Glomerular visceral epithelial cell (primary cell): ENCODE measurements around the gene TRABD2B.

Experiments
- DNase-seq: peaks from one replicate; pipeline ENCODE4 v3.0.0-alpha.2; 2016; ENCODE audit errors: extremely low spot score

Gene TRABD2B

GRCh38 chr1:47876587-47876963 lies 120.6 kb downstream of the TRABD2B start:
- no peak for DNase-seq

GRCh38 chr1:47875831-47876586 lies 121.2 kb downstream of the TRABD2B start:
- DNase-seq, result peak; percentile 85

- DNase-seq, result no peak
Observed at GRCh38 chr1:47875036-47875435, 122.1 kb downstream of the TRABD2B start.

GRCh38 chr1:47873337-47873736 lies 123.8 kb downstream of the TRABD2B start:
- no peak for DNase-seq

- no peak for DNase-seq
Observed at GRCh38 chr1:47872886-47873285, 124.3 kb downstream of the TRABD2B start.

GRCh38 chr1:47871799-47872353 lies 125.3 kb downstream of the TRABD2B start:
- DNase-seq, result peak; percentile 80

- no peak for DNase-seq
Observed at GRCh38 chr1:47870946-47871676, 126.1 kb downstream of the TRABD2B start.

GRCh38 chr1:47870480-47870879 lies 126.7 kb downstream of the TRABD2B start:
- DNase-seq, result no peak

- DNase-seq, result no peak
Observed at GRCh38 chr1:47868348-47868676, 128.9 kb downstream of the TRABD2B start.

- no peak for DNase-seq
Observed at GRCh38 chr1:47867438-47868347, 129.5 kb downstream of the TRABD2B start.

- no peak for DNase-seq
Observed at GRCh38 chr1:47866601-47867437, 130.4 kb downstream of the TRABD2B start.

- no peak for DNase-seq
Observed at GRCh38 chr1:47865881-47866535, 131.2 kb downstream of the TRABD2B start.

GRCh38 chr1:47859092-47859743 lies 138.0 kb downstream of the TRABD2B start:
- DNase-seq, result no peak

- no peak for DNase-seq
Observed at GRCh38 chr1:47856996-47857395, 140.2 kb downstream of the TRABD2B start.

- no peak for DNase-seq
Observed at GRCh38 chr1:47855230-47855629, 142.0 kb downstream of the TRABD2B start.

GRCh38 chr1:47854552-47855144 lies 142.5 kb downstream of the TRABD2B start:
- DNase-seq, result no peak

- no peak for DNase-seq
Observed at GRCh38 chr1:47853852-47854251, 143.3 kb downstream of the TRABD2B start.

- DNase-seq, result no peak
Observed at GRCh38 chr1:47853059-47853458, 144.1 kb downstream of the TRABD2B start.

GRCh38 chr1:47852006-47852718 lies 145.0 kb downstream of the TRABD2B start:
- no peak for DNase-seq
